Right lobe of liver (tissue), 6 donors: Measurements from ENCODE around the gene NEURL2. TPM values are rescaled to one million over a fixed set of nuclear protein-coding genes. Genes with fewer than 3 reads are reported as not detected.

Experiments
- ATAC-seq, 4 donors: fragments of 200-7000 bp; cut with Tn5 transposase; one replicate each; pipeline ENCODE4 v1.9.1; 2020; ENCODE audit warnings: mild to moderate bottlenecking in 4 of 4, moderate library complexity in 4 of 4
- DNase-seq, 3 donors: peaks; one replicate each; pipeline ENCODE4 v3.0.0-alpha.2; 2020
- H3K27ac ChIP-seq, 3 donors: fragments of 200-600 bp; one replicate each; pipeline ENCODE4 v1.8.0; 2022
- H3K27me3 ChIP-seq, 2 donors: fragments of 200-600 bp; one replicate each; pipeline ENCODE4 v1.8.0; 2022
- H3K36me3 ChIP-seq, 4 donors: fragments of 200-600 bp; sonication (generic) in 1 of 4; one replicate each; pipeline versions ENCODE4 v1.5.1 to v1.8.0; 2017 to 2022; ENCODE audit warnings: control low read depth in 1 of 4
- H3K4me1 ChIP-seq, 4 donors: fragments of 200-600 bp; sonication (generic) in 1 of 4; one replicate each; pipeline versions ENCODE4 v1.5.1 to v1.8.0; 2017 to 2022; ENCODE audit warnings: control low read depth in 1 of 4
- H3K4me3 ChIP-seq, 3 donors: fragments of 200-600 bp; one replicate each; pipeline ENCODE4 v1.8.0; 2022
- H3K9me3 ChIP-seq, 4 donors: fragments of 200-600 bp; sonication (generic) in 1 of 4; one replicate each; pipeline versions ENCODE4 v1.5.1 to v1.8.0; 2017 to 2022; ENCODE audit warnings: control low read depth in 1 of 4
- POLR2A ChIP-seq: fragments of 450-650 bp; IDR thresholded peaks from one replicate; pipeline ENCODE4 v1.6.1; 2017; ENCODE audit warnings: antibody characterized with exemption, mild to moderate bottlenecking
- WGBS: methylation state at CpG from one replicate; pipeline ENCODE4 v1.1.6; 2018; ENCODE audit warnings: low coverage, low lambda C conversion rate; ENCODE audit not compliant: insufficient coverage; ENCODE audit errors: missing lambda C conversion rate; 5-methylcytosine and 5-hydroxymethylcytosine counted together
- intact Hi-C, 2 donors: fragments of 100-400 bp; cut with DNase I; formaldehyde crosslinking; loops; one replicate each; pipeline versions ENCODE4 v1.11.2 to v1.14.1; 2022
- total RNA-seq, 6 experiments: library from RNA; depleted of rRNA in 2 of 6; stranded (reverse); fragments of >200 nt in 2 of 6; fragmentation: NEBNext Ultra II Directional in 3 of 6; extraction: Animal tissue kit (Norgen Biotek cat#: 25700) in 3 of 6; gene quantifications; one replicate each; pipeline versions ENCODE4 v1.1.0 to v1.2.4, GENCODE V29; 2016 to 2023
- TF ChIP-seq, protein P1 (sequence below), 4 donors: fragments of 200-600 bp in 3 of 4; fragments of 450-650 bp in 1 of 4; IDR thresholded peaks; one replicate each; pipeline versions ENCODE4 v1.5.1 to v1.8.0; 2016 to 2022; ENCODE audit warnings: antibody characterized with exemption in 4 of 4, mild to moderate bottlenecking in 2 of 4
- donor health status: DM: no; HTN: yes; CAD: no.
- donor health status: DM: no; HTN: no; CAD: no.
- donor health status: DM: no; HTN: no; CAD: no.
- donor health status: DM: no; HTN: yes; CAD: no.
- donor health status: DM: no; HTN: yes; CAD: no.

The NEURL2 gene
- total RNA-seq, 6 experiments from 2014 or later, result 3.6 to 8.8 (median 5.4) TPM

- H3K4me3 ChIP-seq, result peak overlapping the region; percentile 20 to 46 (median 22)
- H3K4me1 ChIP-seq, result peaks cover 0 to 2% (median 0%) of the 10 kb centered on the region in 4 donors
- 18% methylated on average over 25 of the region's 43 CpGs for WGBS
- no peaks in the 10 kb centered on the region for H3K36me3 ChIP-seq
- peak; percentile 89 to 93 (median 93) for DNase-seq
- H3K9me3 ChIP-seq, result no peaks in the 10 kb centered on the region
- TF ChIP-seq POLR2A, result peak; percentile 32
- TF ChIP-seq, protein P1, sequence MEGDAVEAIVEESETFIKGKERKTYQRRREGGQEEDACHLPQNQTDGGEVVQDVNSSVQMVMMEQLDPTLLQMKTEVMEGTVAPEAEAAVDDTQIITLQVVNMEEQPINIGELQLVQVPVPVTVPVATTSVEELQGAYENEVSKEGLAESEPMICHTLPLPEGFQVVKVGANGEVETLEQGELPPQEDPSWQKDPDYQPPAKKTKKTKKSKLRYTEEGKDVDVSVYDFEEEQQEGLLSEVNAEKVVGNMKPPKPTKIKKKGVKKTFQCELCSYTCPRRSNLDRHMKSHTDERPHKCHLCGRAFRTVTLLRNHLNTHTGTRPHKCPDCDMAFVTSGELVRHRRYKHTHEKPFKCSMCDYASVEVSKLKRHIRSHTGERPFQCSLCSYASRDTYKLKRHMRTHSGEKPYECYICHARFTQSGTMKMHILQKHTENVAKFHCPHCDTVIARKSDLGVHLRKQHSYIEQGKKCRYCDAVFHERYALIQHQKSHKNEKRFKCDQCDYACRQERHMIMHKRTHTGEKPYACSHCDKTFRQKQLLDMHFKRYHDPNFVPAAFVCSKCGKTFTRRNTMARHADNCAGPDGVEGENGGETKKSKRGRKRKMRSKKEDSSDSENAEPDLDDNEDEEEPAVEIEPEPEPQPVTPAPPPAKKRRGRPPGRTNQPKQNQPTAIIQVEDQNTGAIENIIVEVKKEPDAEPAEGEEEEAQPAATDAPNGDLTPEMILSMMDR (IDR thresholded peaks at IDR 0.05), result no peak
- peak; percentile 80 to 84 (median 83) for ATAC-seq
- H3K27me3 ChIP-seq, result no peaks in the 10 kb centered on the region
- intact Hi-C loops, result no loop called here
- peak overlapping the region; percentile 47 to 69 (median 65) for H3K27ac ChIP-seq
Observed at GRCh38 chr20:45910670-45911485, 19.9 kb upstream of the NEURL2 start.

DNA sequence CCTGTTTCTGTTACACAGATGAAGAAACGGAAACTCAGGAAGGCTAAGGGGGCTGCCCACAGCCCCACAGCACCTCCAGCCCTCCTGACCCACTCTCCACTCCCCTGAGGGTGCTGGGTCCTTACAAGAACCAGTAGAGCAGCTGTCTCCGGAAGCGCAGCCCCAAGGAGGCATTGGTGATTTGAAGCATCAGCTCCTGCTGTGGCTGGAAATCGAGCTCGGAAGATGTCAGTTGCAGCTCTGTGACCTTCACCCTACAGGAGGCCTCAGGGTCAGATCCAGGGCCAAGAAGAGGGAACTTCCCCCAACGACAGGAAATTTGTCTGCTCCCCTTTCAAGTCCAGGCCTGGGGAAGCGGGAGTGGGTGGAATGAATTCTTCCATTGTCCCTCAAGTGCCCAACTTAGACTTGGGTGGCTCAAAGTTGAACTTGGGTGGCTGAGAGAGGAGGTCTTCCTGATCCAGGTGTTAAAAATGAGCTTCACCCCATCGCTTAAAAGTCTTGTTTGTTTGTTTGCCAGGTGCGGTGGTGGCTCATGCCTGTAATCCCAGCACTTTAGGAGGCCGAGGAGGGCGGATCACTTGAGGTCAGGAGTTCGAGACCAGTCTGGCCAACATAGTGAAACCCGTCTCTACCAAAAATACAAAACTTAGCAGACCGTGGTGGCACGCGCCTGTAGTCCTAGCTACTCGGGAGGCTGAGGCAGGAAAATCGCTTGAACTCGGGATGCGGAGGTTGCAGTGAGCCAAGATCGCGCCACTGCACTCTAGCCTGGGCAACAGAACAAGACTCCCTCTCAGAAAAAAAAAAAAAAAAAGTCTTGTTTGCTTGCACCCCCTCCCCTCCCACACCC lies 19.0 kb upstream of the NEURL2 start:
- no peak for TF ChIP-seq POLR2A
- TF ChIP-seq, protein P1 (IDR thresholded peaks at IDR 0.05), result no peak
- WGBS, result 63% methylated on average over 12 of the region's 22 CpGs
- H3K4me3 ChIP-seq, result no peak overlapping the region

GRCh38 chr20:45909336-45909808 lies 18.4 kb upstream of the NEURL2 start:
- Histone ChIP-seq H3K4me1 (peaks cover 0 to 2% (median 0%) of the 10 kb centered on the region in 4 donors), H3K9me3 (no peaks in the 10 kb centered on the region), H3K27ac (no peak overlapping the region), H3K36me3 (no peaks in the 10 kb centered on the region), H3K27me3 (no peaks in the 10 kb centered on the region), H3K4me3 (no peak overlapping the region)
- TF ChIP-seq, protein P1 (IDR thresholded peaks at IDR 0.05), result no peak
- no peak for TF ChIP-seq POLR2A
- intact Hi-C loops, result no loop called here
- DNase-seq, result no peak
- 36% methylated on average over 2 of the region's 12 CpGs for WGBS
- no peak for ATAC-seq

More for the DNA sequence above, 19.0 kb upstream of the NEURL2 start:
- DNase-seq, result no peak
- Histone ChIP-seq H3K9me3 (no peaks in the 10 kb centered on the region), H3K27me3 (no peaks in the 10 kb centered on the region), H3K4me1 (peaks cover 0 to 2% (median 0%) of the 10 kb centered on the region in 4 donors), H3K36me3 (no peaks in the 10 kb centered on the region), H3K27ac (no peak overlapping the region)
- ATAC-seq, result no peak
- intact Hi-C loops, result no loop called here

DNA sequence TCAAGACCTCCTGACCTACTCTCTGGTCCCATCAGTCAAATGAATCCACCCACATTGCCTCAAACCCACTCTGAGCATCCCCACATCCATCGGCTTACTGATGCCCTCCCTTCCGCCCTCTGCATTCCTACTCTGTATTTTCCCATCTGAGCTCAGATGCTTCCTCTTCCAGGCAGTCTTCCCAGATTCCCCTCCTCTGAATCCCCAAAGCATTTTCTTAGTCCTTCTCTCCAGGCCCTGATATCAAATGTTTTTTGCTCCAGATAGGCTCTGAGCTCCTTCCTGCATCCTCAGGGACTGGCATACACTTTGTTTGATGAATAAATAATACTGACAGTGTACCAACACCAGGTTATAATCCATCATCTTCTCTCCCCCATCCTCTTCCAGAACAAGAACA lies 17.1 kb upstream of the NEURL2 start:
- ATAC-seq, result no peak

More for the DNA sequence above, 17.1 kb upstream of the NEURL2 start:
- Histone ChIP-seq H3K36me3 (no peaks in the 10 kb centered on the region), H3K9me3 (no peaks in the 10 kb centered on the region), H3K27ac (no peak overlapping the region), H3K27me3 (no peaks in the 10 kb centered on the region), H3K4me3 (no peak overlapping the region), H3K4me1 (peaks cover 0 to 2% (median 0%) of the 10 kb centered on the region in 4 donors)
- DNase-seq, result no peak
- TF ChIP-seq, protein P1 (IDR thresholded peaks at IDR 0.05), result no peak
- no peak for TF ChIP-seq POLR2A
- intact Hi-C loops, result no loop called here
- WGBS, result no CpG with 5 or more reads among the region's 2 CpGs
